GM21528 (cell line): Measurements from ENCODE around the gene SLC25A18.

ENCODE experiments used
- ATAC-seq: cut with Tn5 transposase; IDR thresholded peaks from one replicate; pipeline ENCODE4 v1.9.1; 2021; ENCODE audit warnings: mild to moderate bottlenecking, moderate library complexity; ENCODE audit not compliant: unreplicated experiment, low FRiP score

Gene SLC25A18

GRCh38 chr22:17569971-17570511 lies 6.7 kb downstream of the SLC25A18 start:
- no peak for ATAC-seq

GRCh38 chr22:17570851-17571631 lies 7.7 kb downstream of the SLC25A18 start:
- no peak for ATAC-seq

- ATAC-seq: no peak
Observed at GRCh38 chr22:17575151-17575550, 11.9 kb downstream of the SLC25A18 start.

- ATAC-seq: no peak
Observed at GRCh38 chr22:17575681-17576080, 12.4 kb downstream of the SLC25A18 start.

- no peak for ATAC-seq
Observed at GRCh38 chr22:17576470-17576869, 13.2 kb downstream of the SLC25A18 start.

GRCh38 chr22:17578136-17578754 lies 14.9 kb downstream of the SLC25A18 start:
- ATAC-seq: no peak

GRCh38 chr22:17579535-17579981 lies 16.3 kb downstream of the SLC25A18 start:
- ATAC-seq: no peak

- ATAC-seq: no peak
Observed at GRCh38 chr22:17580441-17581031, 17.2 kb downstream of the SLC25A18 start.

- no peak for ATAC-seq
Observed at GRCh38 chr22:17581056-17581455, 17.8 kb downstream of the SLC25A18 start.

GRCh38 chr22:17581631-17582030 lies 18.3 kb downstream of the SLC25A18 start:
- no peak for ATAC-seq

GRCh38 chr22:17583151-17583550 lies 19.9 kb downstream of the SLC25A18 start:
- no peak for ATAC-seq

GRCh38 chr22:17586831-17587440 lies 23.6 kb downstream of the SLC25A18 start:
- no peak for ATAC-seq

GRCh38 chr22:17587629-17588028 lies 24.3 kb downstream of the SLC25A18 start:
- ATAC-seq: no peak

- ATAC-seq: no peak
Observed at GRCh38 chr22:17588606-17589005, 25.3 kb downstream of the SLC25A18 start.

- no peak for ATAC-seq
Observed at GRCh38 chr22:17589810-17590375, 26.6 kb downstream of the SLC25A18 start.

- no peak for ATAC-seq
Observed at GRCh38 chr22:17590586-17590985, 27.3 kb downstream of the SLC25A18 start.

GRCh38 chr22:17592201-17592600 lies 28.9 kb downstream of the SLC25A18 start:
- ATAC-seq: no peak

GRCh38 chr22:17596226-17596625 lies 32.9 kb downstream of the SLC25A18 start:
- no peak for ATAC-seq

- no peak for ATAC-seq
Observed at GRCh38 chr22:17597217-17597616, 33.9 kb downstream of the SLC25A18 start.

- ATAC-seq: no peak
Observed at GRCh38 chr22:17598318-17598717, 35.0 kb downstream of the SLC25A18 start.

GRCh38 chr22:17601031-17601430 lies 37.7 kb downstream of the SLC25A18 start:
- no peak for ATAC-seq
